ENCODE data around the gene DOCK3.

The DOCK3 gene

GRCh38 chr3:50657407-50657806, 17.3 kb upstream of the DOCK3 start:
- no peaks in the 10 kb centered on the region for H3K36me3 ChIP-seq (ENCODE audit: control insufficient read depth, insufficient read depth, low read length)
- no peak for TF ChIP-seq CTCF (IDR thresholded peaks at IDR 0.05; ENCODE audit: insufficient read depth, low read length, poor library complexity, severe bottlenecking)
- no peak for DNase-seq (ENCODE audit: extremely low read depth, insufficient read length)
- peaks cover 3% of the 10 kb centered on the region; the same call in 1 of the 2 replicates for H3K27me3 ChIP-seq (replicated peaks; ENCODE audit: control insufficient read depth, insufficient read depth, low read length)
- no peak overlapping the region for H3K4me3 ChIP-seq (replicated peaks; ENCODE audit: low read depth, low read length)

DNA sequence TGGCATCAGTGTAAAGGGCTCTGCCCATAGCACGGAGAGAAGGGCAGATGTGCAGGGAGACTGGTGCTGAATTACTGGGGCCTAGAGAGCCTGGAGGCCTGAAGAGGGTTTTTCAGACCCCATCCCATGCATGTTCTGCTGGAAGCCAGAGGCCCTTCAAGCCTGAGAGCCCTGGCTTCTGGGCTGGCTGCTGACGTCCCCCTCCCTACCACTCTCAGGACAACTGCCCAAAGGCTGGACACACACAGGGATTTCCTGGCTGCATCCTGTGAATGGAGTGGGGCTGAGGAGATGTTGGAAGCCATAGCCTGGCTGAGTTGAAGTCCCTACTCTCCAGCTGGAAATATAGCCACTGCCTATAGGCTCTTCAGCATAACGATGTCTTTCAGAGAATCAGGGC, 16.9 kb upstream of the DOCK3 start:
- H3K27me3 ChIP-seq (replicated peaks; ENCODE audit: control insufficient read depth, insufficient read depth, low read length), result peaks cover 3% of the 10 kb centered on the region; the same call in 1 of the 2 replicates
- DNase-seq (ENCODE audit: extremely low read depth, insufficient read length), result no peak

GRCh38 chr3:50658416-50658815, 16.3 kb upstream of the DOCK3 start:
- no peak overlapping the region for H3K4me3 ChIP-seq (replicated peaks; ENCODE audit: low read depth, low read length)
- no peak for DNase-seq (ENCODE audit: extremely low read depth, insufficient read length)
- H3K36me3 ChIP-seq (ENCODE audit: control insufficient read depth, insufficient read depth, low read length), result no peaks in the 10 kb centered on the region
- no peak for TF ChIP-seq CTCF (IDR thresholded peaks at IDR 0.05; ENCODE audit: insufficient read depth, low read length, poor library complexity, severe bottlenecking)
- H3K27me3 ChIP-seq (replicated peaks; ENCODE audit: control insufficient read depth, insufficient read depth, low read length), result peaks cover 3% of the 10 kb centered on the region; the same call in 1 of the 2 replicates

More for the DNA sequence above, 16.9 kb upstream of the DOCK3 start:
- TF ChIP-seq CTCF (IDR thresholded peaks at IDR 0.05; ENCODE audit: insufficient read depth, low read length, poor library complexity, severe bottlenecking), result no peak
- no peaks in the 10 kb centered on the region for H3K36me3 ChIP-seq (ENCODE audit: control insufficient read depth, insufficient read depth, low read length)
- H3K4me3 ChIP-seq (replicated peaks; ENCODE audit: low read depth, low read length), result no peak overlapping the region

GRCh38 chr3:50658831-50659230, 15.9 kb upstream of the DOCK3 start:
- no peak for DNase-seq (ENCODE audit: extremely low read depth, insufficient read length)
- no peak overlapping the region for H3K4me3 ChIP-seq (replicated peaks; ENCODE audit: low read depth, low read length)
- no peak for TF ChIP-seq CTCF (IDR thresholded peaks at IDR 0.05; ENCODE audit: insufficient read depth, low read length, poor library complexity, severe bottlenecking)
- H3K27me3 ChIP-seq (replicated peaks; ENCODE audit: control insufficient read depth, insufficient read depth, low read length), result peaks cover 3% of the 10 kb centered on the region; the same call in 1 of the 2 replicates
- no peaks in the 10 kb centered on the region for H3K36me3 ChIP-seq (ENCODE audit: control insufficient read depth, insufficient read depth, low read length)

- Histone ChIP-seq H3K27me3 (replicated peaks; ENCODE audit: control insufficient read depth, insufficient read depth, low read length) (peaks cover 3% of the 10 kb centered on the region), H3K4me3 (replicated peaks; ENCODE audit: low read depth, low read length) (no peak overlapping the region), H3K36me3 (ENCODE audit: control insufficient read depth, insufficient read depth, low read length) (no peaks in the 10 kb centered on the region)
- TF ChIP-seq CTCF (IDR thresholded peaks at IDR 0.05; ENCODE audit: insufficient read depth, low read length, poor library complexity, severe bottlenecking), result no peak
- DNase-seq (ENCODE audit: extremely low read depth, insufficient read length), result no peak
Observed at GRCh38 chr3:50660386-50660785, 14.3 kb upstream of the DOCK3 start.

- Histone ChIP-seq H3K36me3 (ENCODE audit: control insufficient read depth, insufficient read depth, low read length) (no peaks in the 10 kb centered on the region), H3K4me3 (replicated peaks; ENCODE audit: low read depth, low read length) (no peak overlapping the region), H3K27me3 (replicated peaks; ENCODE audit: control insufficient read depth, insufficient read depth, low read length) (peaks cover 3% of the 10 kb centered on the region)
- DNase-seq (ENCODE audit: extremely low read depth, insufficient read length), result no peak
- TF ChIP-seq CTCF (IDR thresholded peaks at IDR 0.05; ENCODE audit: insufficient read depth, low read length, poor library complexity, severe bottlenecking), result no peak
Observed at GRCh38 chr3:50661321-50661837, 13.3 kb upstream of the DOCK3 start.

All from GM06990 (cell line).